Measurements from ENCODE around the gene ZSWIM6.

ZSWIM6 gene

DNA sequence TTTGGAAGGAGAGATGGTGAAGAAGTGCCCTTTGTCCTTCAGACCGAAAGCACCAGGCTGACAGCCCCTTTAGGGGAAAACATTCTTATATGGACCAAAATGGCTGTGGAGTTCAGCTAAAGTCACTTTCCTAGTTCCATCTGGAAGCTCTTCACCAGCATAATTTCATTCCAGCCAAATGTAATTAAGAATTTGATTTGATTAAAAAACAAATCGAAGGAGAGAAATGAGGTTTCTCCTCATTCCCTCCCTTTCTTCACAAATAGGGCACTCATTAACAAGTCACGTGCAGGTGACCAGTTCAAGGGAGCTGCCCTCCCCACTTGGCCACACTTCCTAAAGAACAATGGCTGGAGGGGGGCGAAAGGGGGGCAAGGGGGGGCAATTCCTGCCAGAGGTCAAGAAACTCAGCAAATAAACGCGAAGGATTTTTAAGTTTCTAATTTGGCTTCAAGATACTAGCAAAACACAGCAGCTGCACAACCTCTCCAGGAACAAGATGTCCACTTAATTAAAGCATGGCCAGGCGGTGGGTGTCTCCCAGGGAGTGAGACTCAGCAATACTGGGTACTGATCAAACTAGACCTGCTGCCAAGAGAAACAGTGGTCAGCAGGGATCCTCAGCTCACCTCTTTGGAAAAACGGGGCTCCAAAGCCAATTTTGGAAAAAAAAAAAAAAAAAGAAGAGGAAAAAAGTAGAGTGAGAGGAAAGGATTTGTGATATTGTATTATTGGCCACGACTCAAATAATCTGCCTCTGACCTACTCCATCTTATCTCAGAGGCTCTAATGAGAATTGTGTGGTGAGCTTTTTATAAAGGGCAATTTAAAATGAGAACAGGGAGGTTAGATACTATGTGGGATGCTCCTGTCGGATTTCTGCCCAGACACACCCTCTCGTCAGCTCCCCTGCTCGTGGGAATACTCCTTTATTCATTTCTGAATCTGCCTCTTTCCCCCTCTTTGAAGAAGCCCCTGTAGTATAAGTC lies 254.3 kb downstream of the ZSWIM6 start:
- no peak for DNase-seq (ENCODE audit: low read depth in 2 of 2, low spot score in 1 of 2)

DNA sequence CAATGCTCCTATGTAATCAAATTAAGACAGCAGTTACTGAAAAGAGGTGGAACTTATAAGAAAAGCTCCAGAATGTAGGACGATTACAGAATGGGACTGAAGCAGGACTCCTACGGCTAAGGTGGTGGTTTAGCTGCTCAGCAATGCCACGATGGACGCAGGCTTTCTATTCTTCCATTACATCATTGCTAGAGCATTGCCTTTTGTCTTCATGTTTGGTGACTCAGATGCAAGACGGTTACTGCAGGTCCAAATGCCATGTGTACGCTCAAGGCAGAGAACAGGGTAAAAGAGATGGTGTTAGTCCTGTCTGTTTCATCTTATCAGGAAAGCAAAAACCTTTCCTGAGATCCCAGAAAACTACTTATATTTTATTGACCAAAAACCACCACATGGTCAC lies 255.1 kb downstream of the ZSWIM6 start:
- DNase-seq (ENCODE audit: low read depth in 2 of 2, low spot score in 1 of 2): no peak

GRCh38 chr5:61588216-61588615 lies 256.2 kb downstream of the ZSWIM6 start:
- DNase-seq (ENCODE audit: low read depth in 2 of 2, low spot score in 1 of 2): no peak

DNA sequence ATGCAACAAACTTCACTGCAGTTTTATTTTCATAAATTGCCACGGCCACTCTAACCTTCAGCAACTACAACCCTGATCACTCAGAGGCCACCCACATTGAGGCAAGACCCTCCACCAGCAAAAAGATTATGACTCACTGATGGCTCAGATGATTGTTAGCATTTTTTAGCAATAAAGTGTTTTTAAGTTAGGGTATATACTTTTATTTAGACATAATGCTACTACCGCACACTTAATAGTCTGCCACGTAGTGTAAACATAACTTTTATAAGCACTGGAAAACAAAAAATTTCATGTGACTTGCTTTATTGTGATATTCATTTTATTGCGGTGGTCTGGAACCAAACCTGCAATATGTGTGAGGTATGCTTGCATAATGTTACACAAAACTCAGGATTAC lies 257.9 kb downstream of the ZSWIM6 start:
- no peak for DNase-seq (ENCODE audit: low read depth in 2 of 2, low spot score in 1 of 2)

DNA sequence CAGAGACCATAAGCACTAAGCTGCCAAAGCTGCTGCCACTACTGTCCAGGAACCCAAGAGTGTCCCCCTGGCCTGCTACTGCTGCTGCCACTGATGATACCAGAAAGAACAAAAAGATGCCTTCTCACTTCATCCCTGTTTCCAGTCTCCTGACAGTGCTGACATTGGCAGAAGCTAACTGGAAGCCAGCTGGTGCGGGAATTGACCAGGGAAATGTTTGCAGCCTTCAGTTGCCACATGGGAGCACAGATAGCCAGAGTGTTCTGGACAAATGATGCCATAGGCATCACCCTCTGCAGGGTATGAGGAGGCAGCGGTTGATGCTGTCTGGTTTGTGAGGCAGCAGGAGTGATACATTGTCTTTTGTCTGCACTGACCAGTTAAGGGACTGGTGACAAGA lies 258.4 kb downstream of the ZSWIM6 start:
- DNase-seq (ENCODE audit: low read depth in 2 of 2, low spot score in 1 of 2): no peak

DNA sequence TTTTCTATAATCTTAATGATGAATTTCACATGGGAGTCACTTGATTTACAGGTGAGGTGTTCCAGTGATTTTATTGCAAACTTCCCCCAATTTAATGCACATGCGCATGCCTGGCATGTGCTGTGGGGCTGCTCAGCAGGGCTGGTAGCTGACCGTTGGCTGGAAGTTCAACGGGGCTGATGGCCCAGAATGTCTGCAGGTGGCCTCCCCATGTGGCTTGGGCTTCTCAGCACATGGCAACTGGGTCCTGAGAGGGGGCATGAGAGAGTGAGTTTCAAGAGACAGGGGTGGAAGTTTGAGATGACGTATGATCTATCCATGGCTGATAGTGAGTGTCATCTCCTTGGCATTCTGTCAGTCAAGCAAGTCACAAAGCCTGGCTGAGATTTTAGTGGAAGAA lies 259.8 kb downstream of the ZSWIM6 start:
- no peak for DNase-seq (ENCODE audit: low read depth in 2 of 2, low spot score in 1 of 2)

GRCh38 chr5:61595426-61595825 lies 263.4 kb downstream of the ZSWIM6 start:
- no peak for DNase-seq (ENCODE audit: low read depth in 2 of 2, low spot score in 1 of 2)
